Thyroid gland (tissue), 4 donors: Measurements from ENCODE around the gene PTPN18. TPM values are rescaled to one million over a fixed set of nuclear protein-coding genes. Genes with fewer than 3 reads are reported as not detected.

ENCODE experiments used
- DNase-seq, 2 donors: peaks; one replicate each; pipeline ENCODE4 v3.0.0-alpha.2; 2019
- H3K27ac ChIP-seq, 3 donors: fragments of 200-600 bp; sonication (generic); 1 replicate in 2 of 3; 2 replicates in 1 of 3; pipeline ENCODE4 v1.5.1; 2016 to 2019; ENCODE audit warnings: mild to moderate bottlenecking in 1 of 3, moderate library complexity in 1 of 3
- H3K27me3 ChIP-seq: fragments of 200-600 bp; sonication (generic); one replicate; pipeline ENCODE4 v1.5.1; 2019
- H3K36me3 ChIP-seq, 2 donors: fragments of 200-600 bp; sonication (generic); one replicate each; pipeline ENCODE4 v1.5.1; 2016 to 2019
- H3K4me1 ChIP-seq, 2 donors: fragments of 200-600 bp; sonication (generic); one replicate each; pipeline ENCODE4 v1.5.1; 2017 to 2019
- H3K4me3 ChIP-seq, 3 donors: fragments of 200-600 bp; sonication (generic); replicated peaks in 1 of 3; 1 replicate in 2 of 3; 2 replicates in 1 of 3; pipeline ENCODE4 v1.5.1; 2016; ENCODE audit warnings: mild to moderate bottlenecking in 1 of 3
- H3K9me3 ChIP-seq: fragments of 200-600 bp; sonication (generic); one replicate; pipeline ENCODE4 v1.5.1; 2017
- CTCF ChIP-seq, 6 experiments: fragments of 200-600 bp in 3 of 6; fragments of 450-650 bp in 3 of 6; sonication (generic) in 3 of 6; IDR thresholded peaks; one replicate each; pipeline ENCODE4 v1.5.1; 2016 to 2019; ENCODE audit warnings: antibody characterized with exemption in 6 of 6, mild to moderate bottlenecking in 2 of 6, inconsistent platforms in 1 of 6, moderate library complexity in 1 of 6
- POLR2A ChIP-seq, 2 donors: fragments of 450-650 bp; IDR thresholded peaks; one replicate each; pipeline ENCODE4 v1.6.1; 2017; ENCODE audit warnings: antibody characterized with exemption in 2 of 2, mild to moderate bottlenecking in 2 of 2, moderate library complexity in 1 of 2
- WGBS, 2 donors: methylation state at CpG; one replicate each; pipeline ENCODE4 v1.1.5; 2017; 5-methylcytosine and 5-hydroxymethylcytosine counted together
- intact Hi-C: fragments of 100-400 bp; cut with DNase I; formaldehyde crosslinking; loops from one replicate; pipeline ENCODE4 v1.15.1; 2023
- total RNA-seq, 4 donors: library from RNA; depleted of rRNA; stranded (reverse); fragments of >200 nt; gene quantifications; one replicate each; pipeline ENCODE4 v1.2.3, GENCODE V29; 2016

The PTPN18 gene
- total RNA-seq, 4 donors from 2014 or later: 45.5 to 69.8 (median 57.4) TPM

DNA sequence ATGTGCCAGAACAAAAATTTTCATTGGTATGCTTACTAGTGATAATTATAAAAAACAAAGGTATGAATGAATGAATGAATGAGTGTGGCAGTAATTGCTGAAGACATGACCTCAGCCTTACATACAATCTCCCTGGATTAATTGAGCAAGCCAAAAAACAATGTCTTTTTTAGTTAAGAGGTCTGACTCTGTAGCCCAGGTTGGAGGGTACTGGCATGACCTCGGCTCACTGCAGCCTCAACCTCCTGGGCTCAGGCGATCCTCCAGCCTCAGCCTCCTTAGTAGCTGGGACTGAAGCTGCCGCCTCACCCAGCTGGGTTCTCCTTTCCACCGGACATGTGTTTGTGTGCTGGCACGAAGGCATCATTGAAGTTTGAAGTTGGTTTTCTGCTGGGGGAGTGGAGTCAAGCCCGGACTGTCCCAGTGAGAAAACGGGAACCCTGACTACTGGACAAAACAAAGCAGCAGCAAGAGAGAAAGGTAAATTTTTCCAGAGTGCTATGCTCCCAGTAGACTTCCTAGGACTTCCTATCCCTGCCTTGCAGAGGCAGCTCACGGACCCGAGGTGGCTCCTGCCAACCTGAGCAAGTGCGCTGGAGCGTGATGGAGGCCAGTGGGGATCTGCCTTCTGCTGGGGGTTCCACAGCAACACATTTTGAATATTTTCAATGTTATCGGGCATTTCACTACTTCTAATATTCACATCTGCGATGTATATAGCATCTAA is 19.5 kb upstream of the PTPN18 start:
- no peaks in the 10 kb centered on the region for H3K27me3 ChIP-seq
- intact Hi-C loops: no loop called here
- H3K4me1 ChIP-seq: peaks cover 5 to 6% of the 10 kb centered on the region in 2 donors
- no peak overlapping the region for H3K4me3 ChIP-seq
- 68 to 72% methylated on average over 12 to 13 of the region's 13 CpGs for WGBS, 2 donors
- no peak overlapping the region for H3K27ac ChIP-seq
- no peak for DNase-seq
- no peaks in the 10 kb centered on the region for H3K9me3 ChIP-seq
- no peak for TF ChIP-seq POLR2A (IDR thresholded peaks at IDR 0.05)
- TF ChIP-seq CTCF (IDR thresholded peaks at IDR 0.05): no peak
- H3K36me3 ChIP-seq: peaks cover 7 to 11% of the 10 kb centered on the region in 2 donors

GRCh38 chr2:130336877-130337734 is 18.8 kb upstream of the PTPN18 start:
- peak; percentile 85 to 86 for DNase-seq
- Histone ChIP-seq H3K4me3 (no peak overlapping the region), H3K27me3 (no peaks in the 10 kb centered on the region), H3K36me3 (peaks cover 7 to 11% of the 10 kb centered on the region in 2 donors), H3K4me1 (peaks cover 8 to 9% of the 10 kb centered on the region in 2 donors), H3K9me3 (no peaks in the 10 kb centered on the region), H3K27ac (peak overlapping the region in 2 of 3 donors; percentile 7 to 45)
- WGBS, 2 donors: 13 to 31% methylated on average over 28 to 29 of the region's 29 CpGs
- intact Hi-C loops: no loop called here
- TF ChIP-seq CTCF (IDR thresholded peaks at IDR 0.05): no peak
- TF ChIP-seq POLR2A (IDR thresholded peaks at IDR 0.05): no peak

DNA sequence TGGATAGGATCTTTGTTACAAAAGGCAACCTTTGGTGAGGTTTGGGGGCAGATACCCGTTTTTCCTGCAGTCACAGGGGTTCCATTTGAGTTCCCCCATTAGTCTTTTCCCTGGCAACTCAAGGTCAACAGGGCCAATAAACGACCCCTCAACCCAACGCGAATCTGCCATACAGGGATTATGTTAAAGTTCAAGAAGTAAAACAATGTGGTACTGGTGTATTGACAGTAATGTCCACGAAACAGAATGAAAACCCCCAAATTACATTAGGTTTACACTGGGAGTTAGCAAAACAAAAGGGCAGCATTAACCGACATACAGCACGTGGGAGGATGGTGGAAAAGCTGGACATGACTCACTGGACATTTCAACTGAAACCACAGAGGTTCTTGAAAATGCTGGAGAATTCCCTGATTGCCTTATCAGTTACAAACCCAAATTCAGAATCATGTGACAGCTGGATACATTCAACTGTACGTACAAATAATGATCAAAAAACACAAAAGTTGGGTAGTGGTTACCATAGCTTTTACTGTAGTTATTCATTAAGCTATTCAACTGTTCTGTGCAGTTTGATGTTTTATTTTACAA is 18.0 kb upstream of the PTPN18 start:
- H3K27me3 ChIP-seq: no peaks in the 10 kb centered on the region
- H3K36me3 ChIP-seq: peaks cover 7 to 11% of the 10 kb centered on the region in 2 donors
- H3K27ac ChIP-seq: peak overlapping the region in 1 of 3 donors; percentile 45
- intact Hi-C loops: no loop called here
- no peak overlapping the region for H3K4me3 ChIP-seq
- no peaks in the 10 kb centered on the region for H3K9me3 ChIP-seq
- no peak for DNase-seq
- H3K4me1 ChIP-seq: peaks cover 8 to 9% of the 10 kb centered on the region in 2 donors
- 67 to 75% methylated on average over 8 of the region's 8 CpGs for WGBS, 2 donors
- no peak for TF ChIP-seq POLR2A (IDR thresholded peaks at IDR 0.05)
- TF ChIP-seq CTCF (IDR thresholded peaks at IDR 0.05): no peak

DNA sequence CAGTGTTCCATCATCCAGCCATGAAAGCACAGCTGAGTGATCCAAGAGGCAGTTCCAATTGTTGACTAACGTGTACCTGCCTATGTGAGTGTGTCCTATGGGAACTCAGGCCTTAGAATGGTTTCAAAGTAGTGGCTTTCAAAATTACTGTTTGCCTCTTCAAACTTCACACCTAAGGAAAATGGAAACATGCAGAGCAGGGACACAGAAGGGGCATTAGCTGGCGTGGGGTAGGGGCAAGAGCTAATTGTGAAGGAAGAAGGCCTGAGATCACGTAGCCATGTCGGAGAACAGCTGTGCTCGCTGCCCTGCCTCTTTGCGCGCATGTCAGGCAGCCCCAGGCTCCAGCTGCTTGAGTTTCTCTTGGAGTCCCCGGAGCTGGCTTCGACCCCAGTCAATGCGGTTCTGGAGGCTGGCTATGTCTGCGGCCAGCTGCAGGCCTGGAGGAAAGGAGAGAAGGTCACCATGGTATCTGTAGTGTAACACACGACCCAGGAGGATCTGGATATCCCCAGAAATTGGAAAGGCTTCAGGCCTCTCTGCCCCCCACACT is 17.0 kb upstream of the PTPN18 start:
- intact Hi-C loops: no loop called here

More for the DNA sequence above, 17.0 kb upstream of the PTPN18 start:
- TF ChIP-seq POLR2A (IDR thresholded peaks at IDR 0.05) (no peak), CTCF (IDR thresholded peaks at IDR 0.05) (no peak)
- H3K27me3 ChIP-seq: no peaks in the 10 kb centered on the region
- no peak overlapping the region for H3K4me3 ChIP-seq
- H3K36me3 ChIP-seq: peaks cover 7 to 11% of the 10 kb centered on the region in 2 donors
- DNase-seq: no peak
- WGBS, 2 donors: 94 to 95% methylated on average over 12 of the region's 12 CpGs
- no peaks in the 10 kb centered on the region for H3K9me3 ChIP-seq
- H3K27ac ChIP-seq: no peak overlapping the region
- H3K4me1 ChIP-seq: peaks cover 13 to 16% of the 10 kb centered on the region in 2 donors
